GM12865 (cell line): ENCODE measurements around the gene SPTSSA.

Experiments used
- DNase-seq: peaks from one replicate; pipeline ENCODE4 v3.0.0; 2010; ENCODE audit warnings: low read depth
- H3K4me3 ChIP-seq: 2 replicates; pipeline ENCODE4 v1.5.1; 2011; ENCODE audit warnings: mild to moderate bottlenecking, low read depth, low read length, control low read depth
- CTCF ChIP-seq: IDR thresholded peaks from 2 replicates; pipeline ENCODE4 v1.5.1; 2011; ENCODE audit warnings: low read length, control low read depth, low read depth, inconsistent platforms; ENCODE audit not compliant: insufficient read depth; ENCODE audit errors: missing control alignments

Gene SPTSSA

GRCh38 chr14:34426313-34427295 lies 35.4 kb downstream of the SPTSSA start:
- H3K4me3 ChIP-seq, result no peak overlapping the region
- no peak for TF ChIP-seq CTCF
- DNase-seq, result no peak

- H3K4me3 ChIP-seq, result no peak overlapping the region
- no peak for DNase-seq
- no peak for TF ChIP-seq CTCF
Measured at GRCh38 chr14:34425095-34425851, 36.8 kb downstream of the SPTSSA start.

GRCh38 chr14:34424488-34424887 lies 37.6 kb downstream of the SPTSSA start:
- no peak for DNase-seq
- no peak overlapping the region for H3K4me3 ChIP-seq
- no peak for TF ChIP-seq CTCF

GRCh38 chr14:34423445-34423844 lies 38.6 kb downstream of the SPTSSA start:
- DNase-seq, result no peak
- H3K4me3 ChIP-seq, result no peak overlapping the region
- TF ChIP-seq CTCF, result no peak

GRCh38 chr14:34420547-34421150 lies 41.4 kb downstream of the SPTSSA start:
- H3K4me3 ChIP-seq, result no peak overlapping the region
- TF ChIP-seq CTCF, result no peak
- DNase-seq, result no peak

GRCh38 chr14:34409721-34410120 lies 52.3 kb downstream of the SPTSSA start:
- no peak for DNase-seq
- no peak overlapping the region for H3K4me3 ChIP-seq
- TF ChIP-seq CTCF, result no peak
